GM18498 (cell line): ENCODE data around the gene DENND6B.

Experiments
- ATAC-seq: cut with Tn5 transposase; IDR thresholded peaks from one replicate; pipeline ENCODE4 v1.9.1; 2021; ENCODE audit warnings: mild to moderate bottlenecking, moderate library complexity; ENCODE audit not compliant: unreplicated experiment

DENND6B gene

GRCh38 chr22:50289942-50290630 is 36.7 kb downstream of the DENND6B start:
- no peak for ATAC-seq

GRCh38 chr22:50289151-50289941 is 37.5 kb downstream of the DENND6B start:
- no peak for ATAC-seq

- no peak for ATAC-seq
Measured at GRCh38 chr22:50287731-50288130, 39.1 kb downstream of the DENND6B start.

- no peak for ATAC-seq
Measured at GRCh38 chr22:50286701-50287318, 40.0 kb downstream of the DENND6B start.

GRCh38 chr22:50286275-50286674 is 40.5 kb downstream of the DENND6B start:
- ATAC-seq = no peak

GRCh38 chr22:50285568-50286229 is 41.1 kb downstream of the DENND6B start:
- no peak for ATAC-seq

GRCh38 chr22:50284479-50284878 is 42.3 kb downstream of the DENND6B start:
- no peak for ATAC-seq

- ATAC-seq = no peak
Measured at GRCh38 chr22:50283821-50284220, 43.0 kb downstream of the DENND6B start.

- no peak for ATAC-seq
Measured at GRCh38 chr22:50282361-50283155, 44.3 kb downstream of the DENND6B start.

GRCh38 chr22:50281957-50282356 is 44.9 kb downstream of the DENND6B start:
- ATAC-seq = no peak

GRCh38 chr22:50281384-50281760 is 45.4 kb downstream of the DENND6B start:
- ATAC-seq = no peak

- ATAC-seq = no peak
Measured at GRCh38 chr22:50280708-50281383, 46.0 kb downstream of the DENND6B start.

- ATAC-seq = no peak
Measured at GRCh38 chr22:50280022-50280707, 46.6 kb downstream of the DENND6B start.

- ATAC-seq = no peak
Measured at GRCh38 chr22:50278956-50279619, 47.7 kb downstream of the DENND6B start.

- ATAC-seq = no peak
Measured at GRCh38 chr22:50278461-50278860, 48.4 kb downstream of the DENND6B start.

GRCh38 chr22:50277761-50278160 is 49.1 kb downstream of the DENND6B start:
- no peak for ATAC-seq

- peak; percentile 53 for ATAC-seq
Measured at GRCh38 chr22:50276143-50276542, 50.7 kb downstream of the DENND6B start.

- ATAC-seq = no peak
Measured at GRCh38 chr22:50275181-50276055, 51.4 kb downstream of the DENND6B start.
